K562 (cell line): ENCODE results near the gene METTL25B. TPM values are rescaled to one million over a fixed set of nuclear protein-coding genes. Genes with fewer than 3 reads are reported as not detected.

ENCODE experiments used
- CHD4 ChIP-seq: fragments of 200-600 bp; sonication (generic); IDR thresholded peaks from 3 replicates; pipeline ENCODE4 v1.6.1; 2012; ENCODE audit warnings: low read depth, mild to moderate bottlenecking, mixed read lengths, low read length, inconsistent platforms; ENCODE audit not compliant: insufficient read depth, insufficient replicate concordance, poor library complexity, severe bottlenecking
- ESRRB ChIP-seq: fragments of 250-450 bp; sonication (Bioruptor Pico); IDR thresholded peaks from 2 replicates; pipeline ENCODE4 v1.5.0; 2020; ENCODE audit warnings: mild to moderate bottlenecking, moderate library complexity, borderline replicate concordance
- HLTF ChIP-seq: fragments of 450-650 bp; IDR thresholded peaks from 2 replicates; pipeline ENCODE4 v1.6.1; 2016
- HNRNPLL ChIP-seq: fragments of 200-400 bp; formaldehyde crosslinking; IDR thresholded peaks from 2 replicates; pipeline ENCODE4 v1.6.1; 2017; ENCODE audit warnings: low read length, low read depth, mild to moderate bottlenecking; ENCODE audit not compliant: poor library complexity, severe bottlenecking
- HSF4 ChIP-seq: fragments of 250-450 bp; sonication (Bioruptor Pico); IDR thresholded peaks from 2 replicates; pipeline ENCODE4 v2.1.2; 2022; ENCODE audit warnings: mild to moderate bottlenecking, moderate library complexity, borderline replicate concordance
- KDM4B ChIP-seq, 2 experiments: fragments of 450-650 bp in 1 of 2; sonication (generic) in 1 of 2; IDR thresholded peaks; 2 replicates each; pipeline ENCODE4 v1.6.1; 2016 to 2017; ENCODE audit warnings: borderline replicate concordance in 2 of 2, antibody characterized with exemption in 1 of 2, low read depth in 1 of 2, mild to moderate bottlenecking in 1 of 2
- MLLT1 ChIP-seq, 2 experiments: fragments of 450-650 bp; IDR thresholded peaks; 2 replicates each; pipeline ENCODE4 v1.6.1; 2016
- PML ChIP-seq: IDR thresholded peaks from 2 replicates; pipeline ENCODE4 v1.6.1; 2012; ENCODE audit warnings: low read length, inconsistent platforms
- POLR2A ChIP-seq: fragments of 450-650 bp; conservative IDR thresholded peaks from 2 replicates; pipeline ENCODE4 v1.6.1; 2016
- RFX7 ChIP-seq: fragments of 250-450 bp; sonication (Bioruptor Pico); IDR thresholded peaks from 2 replicates; pipeline ENCODE4 v1.5.1; 2021; ENCODE audit warnings: mild to moderate bottlenecking
- RNF219 ChIP-seq: fragments of 250-450 bp; sonication (Bioruptor Pico); IDR thresholded peaks from 2 replicates; pipeline ENCODE4 v1.5.0; 2022; ENCODE audit warnings: mild to moderate bottlenecking
- SMARCB1 ChIP-seq: IDR thresholded peaks from 2 replicates; pipeline ENCODE4 v1.6.1; 2011; ENCODE audit warnings: improper control_type of control experiment, low read depth; ENCODE audit not compliant: insufficient read length
- SREBF1 ChIP-seq: fragments of 150-350 bp; IDR thresholded peaks from 2 replicates; pipeline ENCODE4 v1.6.1; 2014; ENCODE audit warnings: antibody characterized with exemption, low read depth, low read length, borderline replicate concordance
- STAT6 ChIP-seq: sonication (generic); formaldehyde crosslinking; IDR thresholded peaks from 2 replicates; pipeline ENCODE4 v1.8.1; 2023; ENCODE audit warnings: mild to moderate bottlenecking, missing genetic modification reagents
- TCFL5 ChIP-seq: fragments of 250-450 bp; sonication (Bioruptor Pico); conservative IDR thresholded peaks from 2 replicates; pipeline ENCODE4 v1.6.1; 2021; ENCODE audit warnings: mild to moderate bottlenecking, moderate library complexity, matching md5 sums
- TFAM ChIP-seq: fragments of 250-450 bp; sonication (Bioruptor Pico); conservative IDR thresholded peaks from 2 replicates; pipeline ENCODE4 v1.5.0; 2021; ENCODE audit warnings: mild to moderate bottlenecking, moderate library complexity
- ZNF445 ChIP-seq: fragments of 250-450 bp; sonication (Bioruptor Pico); IDR thresholded peaks from 2 replicates; pipeline ENCODE4 v1.4.0; 2020; ENCODE audit warnings: low read depth, mild to moderate bottlenecking, moderate library complexity
- ZNF583 ChIP-seq: fragments of 250-450 bp; sonication (Bioruptor Pico); IDR thresholded peaks from 2 replicates; pipeline ENCODE4 v1.4.0; 2020
- ZNF76 ChIP-seq: fragments of 250-450 bp; sonication (Bioruptor Pico); IDR thresholded peaks from 2 replicates; pipeline ENCODE4 v1.4.0; 2020; ENCODE audit warnings: mild to moderate bottlenecking, moderate library complexity, borderline replicate concordance
- ZNF778 ChIP-seq: fragments of 450-650 bp; formaldehyde crosslinking; IDR thresholded peaks from 2 replicates; pipeline ENCODE4 v1.4.0; 2020; ENCODE audit warnings: mild to moderate bottlenecking, moderate library complexity
- polyA plus RNA-seq, 8 experiments: library from polyadenylated mRNA; depleted of rRNA in 4 of 8; stranded (reverse) in 5 of 8; unstranded in 3 of 8; fragments of >200 nt; fragmentation: Nextera tagmentation in 2 of 8; fragmentation: Illumina TruSeq in 1 of 8; extraction: Ambion mirVana in 2 of 8; extraction: Trizol in 1 of 8; gene quantifications; 2 replicates each; pipeline versions ENCODE4 v1.2.1 to v1.2.3, GENCODE V29; 2011 to 2014; ENCODE audit warnings: inconsistent platforms in 1 of 8, missing spikeins in 1 of 8
- total RNA-seq, 7 experiments: library from RNA; depleted of rRNA in 6 of 7; stranded (reverse); fragments of >200 nt in 6 of 7; fragmentation: Illumina TruSeq in 2 of 7; extraction: Trizol in 2 of 7; gene quantifications; 2 replicates each; pipeline versions ENCODE4 v1.2.1 to v1.2.3, GENCODE V29; 2011 to 2021; ENCODE audit warnings: low replicate concordance in 1 of 7
- TF ChIP-seq, protein P1 (sequence below): fragments of 450-650 bp; IDR thresholded peaks from 2 replicates; pipeline ENCODE4 v1.6.1; 2016

The METTL25B gene
- total and polyA plus RNA-seq, 9 of the 15 experiments (the other 6 are each of a cell fraction or from before 2014, with no cell fraction given): 7.7 to 48.3 (median 33.1) TPM

GRCh38 chr1:156728599-156729462 is 562 bp downstream of the METTL25B start, which contains the start of gene ISG20L2 (continued):
- TF ChIP-seq ZNF445 (CRISPR knock-in tag) (no peak), ZNF583 (CRISPR knock-in tag) (no peak), HNRNPLL (peak; percentile 53), TFAM (CRISPR knock-in tag) (no peak), HSF4 (CRISPR knock-in tag) (no peak), ZNF76 (CRISPR knock-in tag) (no peak), SMARCB1 (no peak), POLR2A (peak; percentile 59), SREBF1 (no peak), MLLT1 (IDR thresholded peaks at IDR 0.05) (peak in 1 of 2 experiments; percentile 28; a peak in 1 of 4 replicates), HLTF (no peak), RNF219 (CRISPR knock-in tag) (no peak), STAT6 (CRISPR knock-in tag) (peak; percentile 97; the same call in 1 of the 2 replicates), ZNF778 (no peak), TCFL5 (CRISPR knock-in tag) (no peak), RFX7 (CRISPR knock-in tag) (no peak), CHD4 (no peak), KDM4B (IDR thresholded peaks at IDR 0.05; ENCODE audit: borderline replicate concordance in 2 of 2, low read depth in 1 of 2) (peak in 1 of 2 experiments; percentile 72; a peak in 1 of 4 replicates), PML (peak; percentile 56; the same call in 1 of the 2 replicates), ESRRB (CRISPR knock-in tag) (no peak)
- TF ChIP-seq, protein P1, sequence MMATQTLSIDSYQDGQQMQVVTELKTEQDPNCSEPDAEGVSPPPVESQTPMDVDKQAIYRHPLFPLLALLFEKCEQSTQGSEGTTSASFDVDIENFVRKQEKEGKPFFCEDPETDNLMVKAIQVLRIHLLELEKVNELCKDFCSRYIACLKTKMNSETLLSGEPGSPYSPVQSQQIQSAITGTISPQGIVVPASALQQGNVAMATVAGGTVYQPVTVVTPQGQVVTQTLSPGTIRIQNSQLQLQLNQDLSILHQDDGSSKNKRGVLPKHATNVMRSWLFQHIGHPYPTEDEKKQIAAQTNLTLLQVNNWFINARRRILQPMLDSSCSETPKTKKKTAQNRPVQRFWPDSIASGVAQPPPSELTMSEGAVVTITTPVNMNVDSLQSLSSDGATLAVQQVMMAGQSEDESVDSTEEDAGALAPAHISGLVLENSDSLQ: peak; percentile 86
